ENCODE results near the gene FOXP3.

The FOXP3 gene

GRCh38 chrX:49286136-49286535 is 21.6 kb upstream of the FOXP3 start:
- Mint-ChIP-seq H3K4me3 (no peak overlapping the region), H3K27me3 (no peaks in the 10 kb centered on the region), H3K27ac (no peak overlapping the region), H3K4me1 (no peaks in the 10 kb centered on the region), H3K9me3 (no peaks in the 10 kb centered on the region), H3K36me3 (peaks cover 9% of the 10 kb centered on the region)
- no peak for ATAC-seq

DNA sequence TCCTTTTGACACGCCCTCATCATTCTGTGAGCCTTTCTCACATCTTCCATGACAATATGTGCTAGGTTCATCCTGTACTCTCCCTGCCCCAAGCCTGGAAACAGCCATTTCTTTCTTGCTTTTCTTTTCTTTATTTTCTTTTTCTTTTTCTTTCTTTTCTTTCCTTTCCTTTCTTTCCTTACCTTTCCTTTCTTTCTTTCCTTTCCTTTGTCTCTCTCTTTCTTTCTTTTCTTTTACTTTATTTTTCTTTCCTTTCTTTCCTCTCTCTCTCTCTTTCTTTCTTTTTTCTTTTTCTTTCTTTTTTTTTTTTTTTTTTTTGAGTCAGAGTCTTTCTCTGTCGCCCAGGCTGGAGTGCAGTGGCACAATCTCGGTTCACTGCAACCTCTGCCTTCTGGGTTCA is 19.7 kb upstream of the FOXP3 start:
- Mint-ChIP-seq H3K27ac (no peak overlapping the region), H3K4me1 (no peaks in the 10 kb centered on the region), H3K4me3 (no peak overlapping the region), H3K27me3 (no peaks in the 10 kb centered on the region), H3K36me3 (peaks cover 9% of the 10 kb centered on the region), H3K9me3 (no peaks in the 10 kb centered on the region)
- ATAC-seq = no peak

DNA sequence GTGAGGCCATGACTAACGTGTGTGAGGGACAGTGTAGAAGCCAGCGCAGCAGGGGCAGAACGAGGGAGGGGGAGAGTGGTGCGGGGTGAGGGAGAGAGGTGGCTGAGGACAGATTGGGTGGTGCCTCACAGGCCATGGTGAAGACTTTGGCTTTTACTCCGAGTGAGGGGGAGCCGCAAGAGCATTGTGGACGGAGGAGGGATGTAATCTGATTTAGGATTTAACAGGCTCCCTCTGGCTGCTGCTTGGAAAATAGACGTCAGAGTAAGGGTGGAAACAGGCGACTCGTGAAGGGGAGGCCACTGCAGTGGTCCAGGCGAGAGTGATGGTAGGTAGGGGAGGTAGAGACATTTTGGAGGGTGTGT is 18.1 kb upstream of the FOXP3 start:
- Mint-ChIP-seq H3K27me3 (no peaks in the 10 kb centered on the region), H3K4me3 (no peak overlapping the region), H3K4me1 (peaks cover 2% of the 10 kb centered on the region), H3K36me3 (peaks cover 9% of the 10 kb centered on the region), H3K9me3 (no peaks in the 10 kb centered on the region), H3K27ac (no peak overlapping the region)
- no peak for ATAC-seq

- Mint-ChIP-seq H3K9me3 (no peaks in the 10 kb centered on the region), H3K4me3 (no peak overlapping the region), H3K36me3 (peaks cover 22% of the 10 kb centered on the region), H3K27ac (no peak overlapping the region), H3K27me3 (no peaks in the 10 kb centered on the region), H3K4me1 (peaks cover 29% of the 10 kb centered on the region)
- ATAC-seq = no peak
Observed at GRCh38 chrX:49278081-49278480, 13.6 kb upstream of the FOXP3 start.

DNA sequence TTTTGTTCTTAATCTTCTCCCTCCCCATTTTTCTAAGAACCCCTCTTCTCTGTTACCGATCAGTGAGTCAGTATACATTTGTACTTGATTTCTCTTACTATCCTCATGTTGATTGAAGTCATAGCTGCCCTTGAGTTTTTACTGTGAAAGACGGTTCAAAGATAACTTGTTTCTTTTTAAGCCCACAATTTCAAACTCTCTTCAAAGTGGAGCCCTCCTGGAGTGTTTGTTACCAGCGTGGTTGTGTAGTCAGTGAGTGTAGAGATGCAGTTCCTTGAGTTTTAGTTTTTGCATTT is 13.0 kb upstream of the FOXP3 start:
- Mint-ChIP-seq H3K27me3 (no peaks in the 10 kb centered on the region), H3K4me3 (no peak overlapping the region), H3K4me1 (peaks cover 35% of the 10 kb centered on the region), H3K27ac (no peak overlapping the region), H3K36me3 (peaks cover 18% of the 10 kb centered on the region), H3K9me3 (no peaks in the 10 kb centered on the region)
- ATAC-seq = no peak

- Mint-ChIP-seq H3K4me1 (peaks cover 36% of the 10 kb centered on the region), H3K36me3 (peaks cover 13% of the 10 kb centered on the region), H3K27ac (no peak overlapping the region), H3K9me3 (no peaks in the 10 kb centered on the region), H3K27me3 (no peaks in the 10 kb centered on the region), H3K4me3 (no peak overlapping the region)
- no peak for ATAC-seq
Observed at GRCh38 chrX:49276671-49277534, 12.4 kb upstream of the FOXP3 start.

- ATAC-seq = no peak
- Mint-ChIP-seq H3K4me3 (no peak overlapping the region), H3K9me3 (no peaks in the 10 kb centered on the region), H3K27me3 (no peaks in the 10 kb centered on the region), H3K27ac (no peak overlapping the region), H3K4me1 (peaks cover 39% of the 10 kb centered on the region), H3K36me3 (peaks cover 14% of the 10 kb centered on the region)
Observed at GRCh38 chrX:49276207-49276606, 11.7 kb upstream of the FOXP3 start.

- H3K27me3 Mint-ChIP-seq = no peaks in the 10 kb centered on the region
- no peaks in the 10 kb centered on the region for H3K9me3 Mint-ChIP-seq
- peaks cover 20% of the 10 kb centered on the region for H3K36me3 Mint-ChIP-seq
- peak overlapping the region; percentile 34 for H3K27ac Mint-ChIP-seq
- H3K4me1 Mint-ChIP-seq = peaks cover 47% of the 10 kb centered on the region
- ATAC-seq = no peak
- no peak overlapping the region for H3K4me3 Mint-ChIP-seq
Observed at GRCh38 chrX:49273181-49273727, 8.7 kb upstream of the FOXP3 start.

- no peak overlapping the region for H3K4me3 Mint-ChIP-seq
- peak overlapping the region; percentile 34 for H3K27ac Mint-ChIP-seq
- H3K36me3 Mint-ChIP-seq = peaks cover 20% of the 10 kb centered on the region
- no peak for ATAC-seq
- no peaks in the 10 kb centered on the region for H3K27me3 Mint-ChIP-seq
- no peaks in the 10 kb centered on the region for H3K9me3 Mint-ChIP-seq
- H3K4me1 Mint-ChIP-seq = peaks cover 47% of the 10 kb centered on the region
Observed at GRCh38 chrX:49272421-49272820, 7.9 kb upstream of the FOXP3 start.

DNA sequence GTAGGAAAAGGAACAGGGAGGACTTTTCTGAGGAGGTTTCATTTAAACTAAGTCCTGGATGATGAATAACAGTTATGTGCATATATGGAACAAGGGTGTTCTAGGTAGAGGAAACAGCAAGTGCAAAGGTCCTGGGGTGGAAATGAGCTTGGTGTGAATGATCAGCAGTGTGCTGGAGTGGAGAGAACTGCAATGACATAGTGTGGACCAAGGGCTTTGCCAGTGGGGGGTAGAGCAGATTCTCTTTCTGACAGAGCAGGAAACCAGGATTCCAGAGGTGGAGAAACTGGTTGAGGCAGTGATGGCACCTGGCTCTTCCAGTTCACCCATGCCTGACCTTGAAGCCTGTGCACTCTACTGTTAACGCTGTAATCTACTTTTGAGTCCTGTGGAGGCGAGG is 6.8 kb upstream of the FOXP3 start:
- H3K9me3 Mint-ChIP-seq = no peaks in the 10 kb centered on the region
- peaks cover 20% of the 10 kb centered on the region for H3K36me3 Mint-ChIP-seq
- ATAC-seq = no peak
- peak overlapping the region; percentile 64 for H3K4me3 Mint-ChIP-seq
- no peaks in the 10 kb centered on the region for H3K27me3 Mint-ChIP-seq
- peaks cover 42% of the 10 kb centered on the region for H3K4me1 Mint-ChIP-seq
- H3K27ac Mint-ChIP-seq = peak overlapping the region; percentile 58

DNA sequence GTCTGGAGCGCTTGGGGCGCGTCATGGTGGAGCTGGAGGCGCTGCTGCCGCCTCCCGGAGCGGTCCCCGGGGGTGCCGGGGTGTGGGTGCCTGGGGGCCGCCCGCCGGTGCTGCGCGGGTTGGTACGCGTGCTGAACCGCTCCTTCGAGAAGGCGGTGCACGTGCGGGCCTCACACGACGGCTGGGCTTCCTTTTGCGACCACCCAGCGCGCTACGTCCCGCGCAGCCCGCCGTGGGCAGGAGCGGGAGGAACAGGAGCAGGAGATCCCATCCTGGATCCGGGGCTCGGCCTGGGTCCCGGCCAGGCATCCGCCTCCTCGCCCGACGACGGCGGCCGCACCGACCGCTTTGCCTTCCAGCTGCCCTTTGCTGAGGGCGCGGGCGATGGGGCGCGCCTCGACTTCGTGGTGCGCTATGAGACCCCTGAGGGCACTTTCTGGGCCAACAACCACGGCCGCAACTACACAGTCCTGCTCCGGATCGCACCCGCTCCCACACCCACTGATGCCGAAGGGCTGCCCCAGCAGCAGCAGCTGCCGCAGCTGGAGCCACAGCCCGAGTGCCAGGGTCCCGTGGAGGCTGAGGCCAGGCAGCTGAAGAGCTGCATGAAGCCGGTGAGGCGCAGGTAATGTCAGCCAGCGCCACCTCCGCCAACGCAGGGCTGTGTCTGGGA is 5.9 kb upstream of the FOXP3 start:
- Mint-ChIP-seq H3K27ac (peak overlapping the region; percentile 58), H3K36me3 (peaks cover 17% of the 10 kb centered on the region), H3K9me3 (no peaks in the 10 kb centered on the region), H3K4me1 (peaks cover 41% of the 10 kb centered on the region), H3K4me3 (peak overlapping the region; percentile 64), H3K27me3 (no peaks in the 10 kb centered on the region)
- no peak for ATAC-seq

DNA sequence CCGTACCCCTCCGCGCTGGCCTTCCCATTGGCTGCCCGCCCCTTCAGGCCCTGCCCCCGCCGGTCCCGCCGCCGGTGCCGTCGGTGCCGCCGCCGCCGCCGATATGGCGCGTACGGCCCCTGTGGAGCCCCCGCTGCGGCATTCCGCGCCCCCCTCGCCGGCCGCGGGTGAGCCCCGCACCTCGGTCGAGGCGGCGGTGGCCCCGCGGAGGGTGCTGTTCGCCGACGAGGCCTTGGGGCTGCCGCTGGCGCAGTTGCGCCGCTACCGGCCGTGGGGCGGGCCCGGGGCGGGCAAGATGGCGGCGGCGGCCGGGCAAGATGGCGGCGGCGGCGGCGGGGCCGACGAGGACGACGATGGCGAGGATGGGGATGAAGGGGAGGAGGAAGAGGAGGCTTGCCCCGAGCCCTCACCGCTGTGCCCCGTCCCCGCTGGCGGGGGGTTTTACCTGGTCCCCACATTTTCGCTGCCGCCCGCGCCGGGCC is 5.3 kb upstream of the FOXP3 start, which contains the start of gene PPP1R3F:
Gene PPP1R3F, plus strand, starts transcription at position 27 of the 482 bp plus-strand sequence. Its CDS starts 77 bp downstream, at position 104.
- peak within 1 kb of the TSS; percentile 90 for H3K27ac Mint-ChIP-seq
- peaks cover 11% of the 10 kb centered on the region for H3K36me3 Mint-ChIP-seq
- no peaks in the 10 kb centered on the region for H3K27me3 Mint-ChIP-seq
- peaks cover 35% of the 10 kb centered on the region for H3K4me1 Mint-ChIP-seq
- H3K4me3 Mint-ChIP-seq = peak within 1 kb of the TSS; percentile 88
- ATAC-seq = peak; percentile 44
- no peaks in the 10 kb centered on the region for H3K9me3 Mint-ChIP-seq

DNA sequence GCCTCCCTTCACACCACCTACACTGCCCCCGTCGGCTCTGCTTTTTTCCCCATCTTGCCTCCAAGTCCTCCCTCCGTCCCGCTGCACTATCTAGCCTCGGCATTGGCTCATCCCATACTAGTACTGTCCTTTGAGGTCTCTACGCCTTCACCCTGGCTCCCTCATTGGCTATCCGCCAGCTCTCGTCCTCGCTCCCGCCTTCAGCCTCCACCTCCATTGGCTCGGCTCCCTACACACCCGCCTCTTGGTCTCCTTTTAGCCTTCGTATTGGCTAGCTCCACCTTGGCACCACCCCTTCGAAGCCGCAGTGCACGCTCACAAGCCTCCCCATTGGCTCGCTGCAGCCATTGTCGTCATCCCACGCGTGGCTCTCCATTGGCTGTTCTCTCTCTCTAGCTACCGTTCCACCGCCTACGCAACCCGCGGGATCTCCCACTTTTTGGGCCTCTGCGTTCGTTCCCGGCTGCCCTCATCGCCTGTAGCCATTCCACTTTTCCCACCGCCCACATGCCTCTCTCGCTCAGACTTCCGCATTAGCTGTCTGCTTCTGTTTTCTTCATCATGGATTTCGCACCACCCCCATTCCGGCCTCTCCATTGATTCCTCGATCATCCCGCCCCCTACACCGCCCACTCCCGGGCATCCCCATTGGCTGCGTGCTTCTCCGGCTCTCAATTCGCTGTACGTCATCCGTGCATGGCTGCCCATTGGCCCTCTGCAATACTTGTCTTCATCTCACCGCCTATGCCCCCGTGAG is 4.7 kb upstream of the FOXP3 start:
- H3K9me3 Mint-ChIP-seq = no peaks in the 10 kb centered on the region
- no peaks in the 10 kb centered on the region for H3K27me3 Mint-ChIP-seq
- peaks cover 29% of the 10 kb centered on the region for H3K4me1 Mint-ChIP-seq
- peak; percentile 96 for ATAC-seq
- H3K4me3 Mint-ChIP-seq = peak overlapping the region; percentile 88
- peaks cover 7% of the 10 kb centered on the region for H3K36me3 Mint-ChIP-seq
- H3K27ac Mint-ChIP-seq = peak overlapping the region; percentile 90

GRCh38 chrX:49268702-49269009 is 4.1 kb upstream of the FOXP3 start:
- Mint-ChIP-seq H3K27ac (peak overlapping the region; percentile 90), H3K9me3 (no peaks in the 10 kb centered on the region), H3K4me3 (peak overlapping the region; percentile 88), H3K36me3 (peaks cover 7% of the 10 kb centered on the region), H3K27me3 (no peaks in the 10 kb centered on the region), H3K4me1 (peaks cover 27% of the 10 kb centered on the region)
- ATAC-seq = no peak
